ENCODE data around the gene RABL6.

RABL6 gene

DNA sequence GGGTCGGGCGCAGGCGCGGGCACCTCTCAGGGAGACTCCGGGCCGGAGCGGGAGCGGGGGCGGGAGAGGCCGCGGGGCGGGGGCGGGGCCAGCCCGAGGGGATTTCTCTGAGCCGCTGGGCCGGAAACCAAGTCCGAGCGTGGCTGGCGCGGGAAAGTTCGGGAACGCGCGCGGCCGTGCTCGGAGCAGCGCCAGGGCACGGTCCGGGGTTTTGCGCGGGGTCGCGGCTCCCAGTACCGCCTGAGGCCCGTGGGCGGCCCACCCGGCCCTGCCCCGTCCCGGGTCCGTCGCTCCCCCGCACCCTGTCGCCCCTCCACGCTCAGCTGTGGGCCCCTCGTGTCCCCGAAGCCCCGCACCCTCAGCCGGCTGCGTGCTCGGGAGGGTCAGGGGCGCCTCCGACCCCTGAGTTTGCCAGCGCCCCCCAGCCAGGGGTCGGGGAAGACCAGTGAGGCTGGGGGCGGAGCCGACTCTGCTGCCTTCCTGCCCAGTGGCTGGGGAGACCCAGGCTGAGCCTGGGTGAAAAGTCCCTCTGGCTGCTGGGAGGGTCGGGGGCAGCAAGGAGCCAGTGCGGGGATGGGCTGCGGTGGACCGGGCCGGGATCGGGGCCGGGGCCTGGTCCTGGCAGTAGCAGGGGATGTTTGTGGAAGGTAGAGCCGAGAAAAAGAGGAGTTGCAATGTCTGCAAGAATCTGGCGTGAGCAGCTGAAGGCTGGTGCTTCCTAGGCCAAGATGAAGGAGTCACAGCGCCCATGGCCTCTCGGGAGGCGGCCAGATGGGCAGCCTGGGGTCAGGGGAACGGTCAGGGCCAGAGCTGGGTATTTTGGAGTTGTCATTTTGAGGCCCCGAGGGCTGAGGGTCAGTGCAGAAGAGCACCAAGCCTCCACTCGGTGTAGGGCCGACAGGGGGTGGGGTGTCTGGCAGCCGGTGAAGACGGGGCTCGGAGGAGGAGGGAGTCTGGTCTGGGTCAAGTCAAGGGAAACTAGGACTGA is 79.2 kb downstream of the RABL6 start:
- DNase-seq: no peak

DNA sequence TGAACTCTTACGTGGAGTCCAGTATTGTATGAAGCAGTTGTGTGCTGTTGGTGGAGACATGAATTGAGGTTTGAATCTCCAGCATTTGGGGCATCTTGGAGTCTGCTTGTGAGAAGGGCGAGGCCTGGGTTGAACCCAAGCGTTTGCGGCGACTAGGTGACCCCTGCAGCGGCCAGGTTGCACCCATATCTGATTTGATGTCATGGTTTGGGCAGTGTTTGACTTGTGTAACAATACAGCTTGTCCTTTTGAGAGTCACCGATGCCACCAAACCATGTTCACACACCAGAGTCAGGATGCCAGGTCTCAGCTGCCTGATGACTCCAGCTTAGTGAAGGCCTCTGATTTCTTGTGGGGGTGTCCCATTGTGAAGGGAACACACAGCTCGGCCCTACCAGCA is 80.7 kb downstream of the RABL6 start:
- no peak for DNase-seq

DNA sequence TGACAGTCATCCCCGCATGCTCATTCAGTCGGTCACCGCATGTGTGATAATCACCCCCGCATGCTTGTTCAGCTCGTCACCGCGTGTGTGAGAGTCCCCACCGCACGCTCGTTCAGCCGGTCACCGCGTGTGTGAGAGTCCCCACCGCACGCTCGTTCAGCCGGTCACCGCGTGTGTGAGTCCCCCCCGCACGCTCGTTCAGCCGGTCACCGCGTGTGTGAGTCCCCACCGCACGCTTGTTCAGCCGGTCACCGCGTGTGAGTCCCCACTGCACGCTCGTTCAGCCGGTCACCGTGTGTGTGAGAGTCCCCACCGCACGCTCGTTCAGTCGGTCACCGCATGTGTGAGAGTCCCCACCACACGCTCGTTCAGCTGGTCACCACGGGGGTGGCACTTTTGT is 82.1 kb downstream of the RABL6 start:
- DNase-seq: no peak

DNA sequence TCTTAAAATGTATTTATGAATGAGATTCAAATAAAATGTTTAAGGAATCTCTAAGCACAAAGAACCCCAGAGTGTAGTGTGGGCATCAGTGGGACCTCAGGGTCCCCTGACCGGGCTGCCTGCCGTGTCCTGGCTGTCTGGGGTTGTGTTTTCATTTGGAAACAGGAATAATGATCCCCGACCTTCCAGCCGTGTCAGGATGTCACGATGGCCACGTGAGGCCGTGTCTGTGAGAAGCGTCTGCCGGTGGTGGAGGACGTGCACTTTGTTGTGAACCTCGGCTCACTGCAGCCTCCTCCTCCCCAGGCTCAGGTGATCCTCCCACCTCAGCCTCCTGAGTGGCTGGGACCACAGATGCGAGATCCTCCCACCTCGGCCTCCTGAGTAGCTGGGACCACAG is 82.9 kb downstream of the RABL6 start:
- no peak for DNase-seq
